Raji (cell line): Measurements from ENCODE around the gene DNAJC22.

Experiments
- POLR2A ChIP-seq: IDR thresholded peaks from 2 replicates; pipeline ENCODE4 v1.6.1; 2011; ENCODE audit warnings: low read depth, low read length, control low read depth; ENCODE audit not compliant: insufficient read depth

The DNAJC22 gene

GRCh38 chr12:49330032-49330619 is 16.6 kb upstream of the DNAJC22 start:
- TF ChIP-seq POLR2A, result no peak

- no peak for TF ChIP-seq POLR2A
Observed at GRCh38 chr12:49330631-49331379, 15.9 kb upstream of the DNAJC22 start.

GRCh38 chr12:49331380-49332222 is 15.1 kb upstream of the DNAJC22 start:
- no peak for TF ChIP-seq POLR2A

GRCh38 chr12:49332441-49332861 is 14.2 kb upstream of the DNAJC22 start:
- TF ChIP-seq POLR2A, result no peak

GRCh38 chr12:49332891-49333371 is 13.8 kb upstream of the DNAJC22 start:
- TF ChIP-seq POLR2A, result no peak

- no peak for TF ChIP-seq POLR2A
Observed at GRCh38 chr12:49334226-49334625, 12.5 kb upstream of the DNAJC22 start.

GRCh38 chr12:49334681-49335080 is 12.0 kb upstream of the DNAJC22 start:
- TF ChIP-seq POLR2A, result no peak

- TF ChIP-seq POLR2A, result no peak
Observed at GRCh38 chr12:49335118-49335954, 11.4 kb upstream of the DNAJC22 start.

GRCh38 chr12:49335955-49336644 is 10.6 kb upstream of the DNAJC22 start:
- TF ChIP-seq POLR2A, result no peak

- no peak for TF ChIP-seq POLR2A
Observed at GRCh38 chr12:49336645-49337584, 9.8 kb upstream of the DNAJC22 start, which contains the start of gene C1QL4. C1QL4 (minus strand) TSS chr12:49337188; CDS start chr12:49336477, 711 bp downstream.

GRCh38 chr12:49338830-49339463 is 7.7 kb upstream of the DNAJC22 start:
- no peak for TF ChIP-seq POLR2A

- no peak for TF ChIP-seq POLR2A
Observed at GRCh38 chr12:49339464-49339861, 7.2 kb upstream of the DNAJC22 start.
